ENCODE data around the gene TIAM1. TPM values are rescaled to one million over a fixed set of nuclear protein-coding genes. Genes with fewer than 3 reads are reported as not detected.

The TIAM1 gene
- total and polyA plus RNA-seq, 2 experiments from 2014 or later = 9.2 to 9.6 TPM

DNA sequence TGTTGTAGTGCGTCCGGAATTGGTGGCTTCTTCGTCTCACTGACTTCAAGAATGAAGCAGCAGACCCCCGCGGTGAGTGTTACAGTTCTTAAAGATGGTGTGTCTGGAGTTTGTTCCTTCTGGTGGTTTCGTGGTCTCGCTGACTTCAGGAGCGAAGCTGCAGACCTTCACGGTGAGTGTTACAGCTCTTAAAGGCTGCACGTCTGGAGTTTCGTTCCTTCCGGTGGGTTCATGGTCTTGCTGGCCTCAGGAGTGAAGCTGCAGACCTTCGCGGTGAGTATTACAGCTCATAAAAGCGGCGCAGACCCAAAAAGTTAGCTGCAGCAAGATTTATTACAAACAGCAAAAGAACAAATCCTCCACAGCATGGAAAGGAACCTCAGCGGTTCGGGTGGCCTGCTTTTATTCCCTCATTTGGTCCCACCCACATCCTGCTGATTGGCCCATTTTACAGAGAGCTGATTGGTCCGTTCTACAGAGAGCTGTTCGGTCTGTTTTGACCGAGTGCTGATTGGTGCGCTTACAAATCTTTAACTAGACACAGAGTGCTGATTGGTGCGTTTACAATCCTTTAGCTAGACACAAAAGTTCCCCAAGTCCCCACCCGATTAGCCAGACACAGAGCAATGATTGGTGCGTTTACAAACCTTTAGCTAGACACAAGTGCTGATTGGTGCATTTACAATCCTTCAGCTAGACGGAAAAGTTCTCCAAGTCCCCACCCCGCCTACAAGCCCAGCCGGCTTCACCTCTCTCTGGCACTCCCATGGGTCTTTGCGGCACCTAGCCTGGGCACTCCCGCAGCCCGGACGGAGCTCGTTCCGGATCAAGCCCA lies 256.2 kb downstream of the TIAM1 start:
- H3K4me3 ChIP-seq = no peak overlapping the region
- H3K4me1 ChIP-seq (ENCODE audit: low read depth) = no peaks in the 10 kb centered on the region
- TF ChIP-seq, protein P1, sequence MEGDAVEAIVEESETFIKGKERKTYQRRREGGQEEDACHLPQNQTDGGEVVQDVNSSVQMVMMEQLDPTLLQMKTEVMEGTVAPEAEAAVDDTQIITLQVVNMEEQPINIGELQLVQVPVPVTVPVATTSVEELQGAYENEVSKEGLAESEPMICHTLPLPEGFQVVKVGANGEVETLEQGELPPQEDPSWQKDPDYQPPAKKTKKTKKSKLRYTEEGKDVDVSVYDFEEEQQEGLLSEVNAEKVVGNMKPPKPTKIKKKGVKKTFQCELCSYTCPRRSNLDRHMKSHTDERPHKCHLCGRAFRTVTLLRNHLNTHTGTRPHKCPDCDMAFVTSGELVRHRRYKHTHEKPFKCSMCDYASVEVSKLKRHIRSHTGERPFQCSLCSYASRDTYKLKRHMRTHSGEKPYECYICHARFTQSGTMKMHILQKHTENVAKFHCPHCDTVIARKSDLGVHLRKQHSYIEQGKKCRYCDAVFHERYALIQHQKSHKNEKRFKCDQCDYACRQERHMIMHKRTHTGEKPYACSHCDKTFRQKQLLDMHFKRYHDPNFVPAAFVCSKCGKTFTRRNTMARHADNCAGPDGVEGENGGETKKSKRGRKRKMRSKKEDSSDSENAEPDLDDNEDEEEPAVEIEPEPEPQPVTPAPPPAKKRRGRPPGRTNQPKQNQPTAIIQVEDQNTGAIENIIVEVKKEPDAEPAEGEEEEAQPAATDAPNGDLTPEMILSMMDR (IDR thresholded peaks at IDR 0.05; ENCODE audit: low read depth, low read length) = no peak
- no peaks in the 10 kb centered on the region for H3K36me3 ChIP-seq
- H3K27ac ChIP-seq = no peak overlapping the region
- no peaks in the 10 kb centered on the region for H3K27me3 ChIP-seq
- DNase-seq (ENCODE audit: low read depth in 1 of 2, low spot score in 1 of 2) = no peak
- no peaks in the 10 kb centered on the region for H3K9me3 ChIP-seq (ENCODE audit: low read depth)

DNA sequence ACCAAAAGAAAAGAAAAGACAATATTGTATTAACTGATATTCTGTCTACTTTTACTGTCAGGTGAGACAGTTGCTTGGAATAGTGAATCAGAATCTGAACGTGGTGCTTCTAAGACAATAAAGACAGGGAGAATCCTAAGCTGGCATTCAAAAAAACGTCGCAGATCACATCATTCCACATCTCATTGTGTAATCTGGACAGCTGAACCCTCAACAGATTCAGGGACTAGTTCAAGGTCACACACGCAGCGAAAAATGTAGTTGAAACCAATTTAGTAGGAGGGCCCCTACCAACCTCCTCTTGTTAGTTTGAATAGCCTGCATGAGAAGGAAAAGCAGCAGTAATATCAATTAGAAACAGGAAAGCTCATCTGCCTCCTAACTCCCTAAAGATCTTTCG lies 259.4 kb downstream of the TIAM1 start:
- no peaks in the 10 kb centered on the region for H3K9me3 ChIP-seq (ENCODE audit: low read depth)
- no peak overlapping the region for H3K27ac ChIP-seq
- H3K27me3 ChIP-seq = no peaks in the 10 kb centered on the region
- no peaks in the 10 kb centered on the region for H3K4me1 ChIP-seq (ENCODE audit: low read depth)
- no peaks in the 10 kb centered on the region for H3K36me3 ChIP-seq
- DNase-seq (ENCODE audit: low read depth in 1 of 2, low spot score in 1 of 2) = no peak
- H3K4me3 ChIP-seq = no peak overlapping the region
- TF ChIP-seq, protein P1 (IDR thresholded peaks at IDR 0.05; ENCODE audit: low read depth, low read length) = no peak

DNA sequence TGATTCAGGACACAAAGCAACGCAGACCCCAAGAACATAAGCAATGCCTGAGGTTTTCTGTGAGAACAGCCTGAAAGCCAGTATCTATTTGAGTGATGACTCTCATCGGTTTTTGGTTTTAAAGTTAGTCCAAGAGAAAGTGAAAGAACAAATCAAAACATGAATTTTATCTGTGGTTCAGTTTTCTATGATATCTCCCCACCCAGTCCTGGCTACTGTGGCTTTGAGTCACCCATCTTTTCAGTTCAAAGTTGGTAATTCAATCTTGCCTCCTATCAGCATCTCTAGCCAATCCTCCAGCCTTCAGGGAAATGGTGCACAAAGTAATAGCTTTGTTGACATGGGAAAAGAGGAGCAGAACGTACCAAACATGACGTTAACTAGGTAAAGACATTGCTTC lies 265.3 kb downstream of the TIAM1 start:
- no peaks in the 10 kb centered on the region for H3K27me3 ChIP-seq
- no peak overlapping the region for H3K27ac ChIP-seq
- H3K36me3 ChIP-seq = no peaks in the 10 kb centered on the region
- peak in 1 of 2 donors; percentile 53 for DNase-seq (ENCODE audit: low read depth in 1 of 2, low spot score in 1 of 2)
- no peak overlapping the region for H3K4me3 ChIP-seq
- no peaks in the 10 kb centered on the region for H3K9me3 ChIP-seq (ENCODE audit: low read depth)
- no peaks in the 10 kb centered on the region for H3K4me1 ChIP-seq (ENCODE audit: low read depth)
- TF ChIP-seq, protein P1 (IDR thresholded peaks at IDR 0.05; ENCODE audit: low read depth, low read length) = no peak

DNA sequence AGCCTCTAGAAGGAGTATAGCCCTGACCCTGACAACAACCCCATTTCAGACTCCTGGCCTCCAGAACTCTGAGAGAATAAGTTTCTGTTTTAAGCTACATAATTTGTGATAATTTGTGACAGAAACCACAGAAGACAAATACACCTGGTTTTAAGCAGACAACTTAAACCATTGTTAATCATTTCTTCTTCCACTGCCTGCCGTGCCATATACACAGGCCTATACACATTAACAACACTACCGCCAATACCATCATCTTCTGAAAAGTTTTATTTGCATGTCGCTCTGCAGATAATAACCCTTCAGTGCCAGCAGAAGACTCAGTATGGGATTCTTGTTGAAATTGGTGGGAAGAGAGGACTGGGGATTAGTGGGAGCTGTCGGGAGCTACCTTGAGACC lies 265.8 kb downstream of the TIAM1 start:
- Histone ChIP-seq H3K27ac (no peak overlapping the region), H3K9me3 (ENCODE audit: low read depth) (no peaks in the 10 kb centered on the region), H3K4me3 (no peak overlapping the region), H3K36me3 (no peaks in the 10 kb centered on the region), H3K4me1 (ENCODE audit: low read depth) (no peaks in the 10 kb centered on the region), H3K27me3 (no peaks in the 10 kb centered on the region)
- TF ChIP-seq, protein P1 (IDR thresholded peaks at IDR 0.05; ENCODE audit: low read depth, low read length) = no peak
- DNase-seq (ENCODE audit: low read depth in 1 of 2, low spot score in 1 of 2) = no peak

DNA sequence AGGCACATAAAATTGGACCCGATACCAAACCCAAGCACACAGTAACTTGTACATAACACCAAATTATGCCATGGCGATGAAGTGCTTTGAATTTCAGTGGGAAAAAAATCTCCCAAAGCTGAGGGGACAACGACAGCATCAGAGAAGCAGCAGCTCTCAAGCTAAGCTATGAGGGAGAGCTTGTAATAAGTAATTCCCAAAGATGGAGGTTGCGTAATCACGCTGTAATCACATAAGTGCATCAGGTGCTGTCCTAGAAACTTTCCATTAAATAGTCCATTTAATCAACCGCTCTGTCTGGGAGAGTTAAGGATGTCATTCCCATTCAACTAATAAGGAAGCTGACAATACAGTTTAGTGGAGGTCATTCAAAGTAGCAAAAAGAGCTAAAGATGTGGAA lies 268.2 kb downstream of the TIAM1 start:
- H3K36me3 ChIP-seq = no peaks in the 10 kb centered on the region
- H3K9me3 ChIP-seq (ENCODE audit: low read depth) = no peaks in the 10 kb centered on the region
- DNase-seq (ENCODE audit: low read depth in 1 of 2, low spot score in 1 of 2) = no peak
- H3K4me1 ChIP-seq (ENCODE audit: low read depth) = no peaks in the 10 kb centered on the region
- TF ChIP-seq, protein P1 (IDR thresholded peaks at IDR 0.05; ENCODE audit: low read depth, low read length) = no peak
- H3K27me3 ChIP-seq = no peaks in the 10 kb centered on the region
- no peak overlapping the region for H3K4me3 ChIP-seq
- H3K27ac ChIP-seq = no peak overlapping the region

Measured in cardiac muscle cell (in vitro differentiated cells and primary cell).